Small intestine (tissue), 7 donors: ENCODE results near the gene ARHGEF16. TPM values are rescaled to one million over a fixed set of nuclear protein-coding genes. Genes with fewer than 3 reads are reported as not detected.
A peak's percentile ranks its signal among the peaks of the same experiment; 100 is the strongest.

Experiments used
- DNase-seq, 2 donors: peaks; one replicate each; pipeline versions ENCODE4 v3.0.0 to v3.0.0-alpha.2; 2013
- FAIRE-seq: peaks from 2 replicates; lab custom pipeline; 2012; peaks lifted over from hg19 to GRCh38; lab: Jason Lieb, UNC
- H3K27ac ChIP-seq, 3 donors: one replicate each; pipeline ENCODE4 v1.5.1; 2013; ENCODE audit warnings: low read length in 2 of 3, mild to moderate bottlenecking in 2 of 3, control low read depth in 1 of 3, inconsistent platforms in 1 of 3, low read depth in 1 of 3, moderate library complexity in 1 of 3
- H3K27me3 ChIP-seq, 3 donors: one replicate each; pipeline ENCODE4 v1.6.1; 2013; ENCODE audit warnings: low read length in 3 of 3, inconsistent platforms in 1 of 3; ENCODE audit not compliant: control insufficient read depth in 3 of 3, insufficient read depth in 3 of 3
- H3K36me3 ChIP-seq, 3 donors: one replicate each; pipeline ENCODE4 v1.6.1; 2013; ENCODE audit warnings: low read length in 3 of 3, inconsistent platforms in 1 of 3, low read depth in 1 of 3, mild to moderate bottlenecking in 1 of 3, moderate library complexity in 1 of 3; ENCODE audit not compliant: control insufficient read depth in 3 of 3, insufficient read depth in 2 of 3
- H3K4me1 ChIP-seq, 3 donors: one replicate each; pipeline ENCODE4 v1.6.1; 2013; ENCODE audit warnings: low read length in 2 of 3, inconsistent platforms in 1 of 3, low read depth in 1 of 3, mild to moderate bottlenecking in 1 of 3, moderate library complexity in 1 of 3; ENCODE audit not compliant: control insufficient read depth in 3 of 3, insufficient read depth in 2 of 3
- H3K4me3 ChIP-seq, 3 donors: one replicate each; pipeline ENCODE4 v1.5.1; 2013; ENCODE audit warnings: low read length in 3 of 3, control low read depth in 1 of 3, inconsistent platforms in 1 of 3, low read depth in 1 of 3, mild to moderate bottlenecking in 1 of 3, moderate library complexity in 1 of 3
- H3K9me3 ChIP-seq, 2 donors: one replicate each; pipeline ENCODE4 v1.6.1; 2013; ENCODE audit warnings: low read depth in 1 of 2, low read length in 1 of 2; ENCODE audit not compliant: control insufficient read depth in 2 of 2, insufficient read depth in 1 of 2
- whole genome bisulfite sequencing, 3 donors: extraction: QIAGEN DNeasy Blood & Tissue Kit; methylation state at CpG; one replicate each; pipeline ENCODE4 v1.1.7; 2013; 5-methylcytosine and 5-hydroxymethylcytosine counted together
- polyA plus RNA-seq, 4 donors: library from polyadenylated mRNA; stranded (reverse) in 3 of 4; unstranded in 1 of 4; fragments of 200-250 nt in 3 of 4; fragments of 120-200 nt in 1 of 4; gene quantifications; one replicate each; pipeline versions ENCODE4 v1.2.1 to v1.2.3, GENCODE V29; 2013
- donor health status: healthy with polysubstance abuse.
- donor health status: control.
- donor health status: control.
- donor health status: Bipolar disorder and iron deficiency.
- donor health status: healthy.

Gene ARHGEF16
- polyA plus RNA-seq, 4 donors = 31.0 to 121 (median 83.7) TPM

DNA sequence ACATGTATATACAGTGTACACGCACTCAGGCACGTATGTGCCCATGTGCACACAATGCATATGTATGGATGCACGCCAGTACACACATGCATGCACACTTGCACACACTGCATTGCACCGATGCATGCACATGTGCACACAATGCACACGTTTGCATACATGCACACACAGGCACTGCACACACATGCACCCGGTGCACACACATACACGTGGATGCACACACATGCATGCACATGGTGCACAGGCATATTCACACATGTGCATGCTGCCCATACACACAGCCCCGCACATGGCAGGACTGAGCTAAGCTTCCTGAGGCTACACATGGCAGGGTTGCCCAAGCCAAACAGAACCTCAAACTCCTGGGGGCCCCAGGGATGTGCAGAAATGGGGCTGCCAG is 19.6 kb downstream of the ARHGEF16 start:
- no peaks in the 10 kb centered on the region for H3K27me3 ChIP-seq
- H3K27ac ChIP-seq = no peak overlapping the region
- DNase-seq (no peak), FAIRE-seq (no peak)
- H3K36me3 ChIP-seq = peaks cover 0 to 83% (median 7%) of the 10 kb centered on the region in 3 donors
- WGBS, 3 donors = 92 to 93% (median 92%) methylated on average over 8 of the region's 8 CpGs
- H3K9me3 ChIP-seq = no peaks in the 10 kb centered on the region
- H3K4me1 ChIP-seq = peaks cover 0 to 16% (median 0%) of the 10 kb centered on the region in 3 donors
- H3K4me3 ChIP-seq = no peak overlapping the region

DNA sequence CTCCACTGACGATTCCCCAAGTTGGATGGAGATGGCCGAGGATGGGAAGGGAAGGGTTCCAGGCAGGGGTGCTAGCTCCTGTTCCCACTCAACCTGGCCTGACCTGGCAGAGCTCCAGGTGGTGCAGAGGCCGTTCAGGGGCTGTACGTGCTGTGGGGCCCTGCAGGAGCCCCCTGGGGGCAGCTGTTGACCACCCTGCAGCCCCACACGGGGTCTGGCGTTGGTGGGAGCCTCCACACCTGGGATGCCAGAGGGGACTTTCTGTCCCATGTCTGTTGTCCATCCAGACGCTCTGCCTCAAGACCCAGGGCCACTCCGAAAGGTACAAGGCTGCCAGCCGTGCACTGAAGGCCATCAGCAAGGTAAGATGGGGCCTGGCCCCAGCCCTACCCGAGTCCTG is 20.0 kb downstream of the ARHGEF16 start:
- Histone ChIP-seq H3K36me3 (peaks cover 0 to 83% (median 7%) of the 10 kb centered on the region in 3 donors), H3K4me3 (no peak overlapping the region), H3K4me1 (peaks cover 0 to 17% (median 0%) of the 10 kb centered on the region in 3 donors), H3K27me3 (no peaks in the 10 kb centered on the region), H3K27ac (no peak overlapping the region), H3K9me3 (no peaks in the 10 kb centered on the region)
- FAIRE-seq (no peak), DNase-seq (no peak)
- WGBS, 3 donors = 63 to 68% (median 64%) methylated on average over 8 to 10 of the region's 10 CpGs

DNA sequence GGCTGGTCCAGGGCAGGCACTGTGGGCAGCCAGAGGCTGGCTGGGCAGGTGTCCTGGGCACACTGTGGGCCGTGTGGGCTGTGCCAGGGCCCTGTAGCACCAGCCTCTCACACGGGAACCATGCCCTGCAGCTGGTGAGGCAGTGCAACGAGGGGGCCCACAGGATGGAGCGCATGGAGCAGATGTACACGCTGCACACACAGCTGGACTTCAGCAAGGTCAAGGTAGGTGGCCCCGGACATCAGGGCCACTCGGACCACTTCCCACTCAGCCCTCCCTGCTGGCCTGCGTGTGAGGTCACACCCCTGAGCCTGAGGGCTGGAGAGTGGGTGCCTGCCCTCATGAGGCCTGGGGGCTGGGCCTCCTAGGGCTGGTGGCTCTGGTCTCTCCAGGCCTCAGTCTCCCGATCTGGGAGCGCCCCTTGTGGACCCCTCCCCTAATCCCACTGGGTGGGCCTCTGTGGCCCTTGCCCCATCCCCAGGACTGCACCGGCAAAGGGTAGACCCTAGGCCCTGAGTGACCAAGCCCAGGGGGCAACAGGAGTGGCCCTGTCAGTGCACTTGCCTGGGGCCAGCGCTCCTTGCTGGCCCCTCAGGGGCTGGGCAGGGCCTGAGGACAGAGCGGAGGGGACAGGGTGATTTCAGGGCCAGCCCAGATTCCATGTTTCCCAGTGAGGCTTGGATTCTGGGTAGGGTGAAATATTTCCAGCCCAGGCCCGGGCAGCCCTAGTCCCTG is 21.5 kb downstream of the ARHGEF16 start:
- Histone ChIP-seq H3K4me3 (no peak overlapping the region), H3K36me3 (peaks cover 0 to 85% (median 7%) of the 10 kb centered on the region in 3 donors), H3K27ac (no peak overlapping the region), H3K27me3 (no peaks in the 10 kb centered on the region), H3K4me1 (peaks cover 0 to 27% (median 4%) of the 10 kb centered on the region in 3 donors), H3K9me3 (no peaks in the 10 kb centered on the region)
- DNase-seq = no peak
- WGBS, 3 donors = 85 to 93% (median 87%) methylated on average over 14 of the region's 14 CpGs
- no peak for FAIRE-seq

DNA sequence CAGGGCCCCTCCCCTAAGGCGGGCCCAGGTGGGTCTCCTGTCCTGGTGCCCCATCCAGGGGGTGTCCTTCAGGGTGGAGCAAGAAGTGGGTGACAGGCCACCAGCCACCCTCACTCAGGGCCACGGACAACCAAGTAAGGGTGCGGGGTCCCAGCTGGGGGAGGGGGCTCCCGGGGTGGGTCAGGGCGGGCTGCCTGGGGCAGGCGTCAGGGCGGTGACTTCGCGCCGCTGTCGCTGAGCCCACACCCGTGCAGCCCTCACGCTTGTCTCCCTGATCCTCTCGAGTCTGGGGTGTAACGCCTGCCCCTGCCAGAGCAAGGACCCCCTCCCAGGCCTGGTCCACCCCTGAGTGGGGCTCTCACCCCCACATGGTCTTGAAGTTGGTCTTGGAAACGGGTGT is 22.2 kb downstream of the ARHGEF16 start:
- WGBS, 3 donors = 88 to 92% (median 92%) methylated on average over 13 to 16 of the region's 16 CpGs

DNA sequence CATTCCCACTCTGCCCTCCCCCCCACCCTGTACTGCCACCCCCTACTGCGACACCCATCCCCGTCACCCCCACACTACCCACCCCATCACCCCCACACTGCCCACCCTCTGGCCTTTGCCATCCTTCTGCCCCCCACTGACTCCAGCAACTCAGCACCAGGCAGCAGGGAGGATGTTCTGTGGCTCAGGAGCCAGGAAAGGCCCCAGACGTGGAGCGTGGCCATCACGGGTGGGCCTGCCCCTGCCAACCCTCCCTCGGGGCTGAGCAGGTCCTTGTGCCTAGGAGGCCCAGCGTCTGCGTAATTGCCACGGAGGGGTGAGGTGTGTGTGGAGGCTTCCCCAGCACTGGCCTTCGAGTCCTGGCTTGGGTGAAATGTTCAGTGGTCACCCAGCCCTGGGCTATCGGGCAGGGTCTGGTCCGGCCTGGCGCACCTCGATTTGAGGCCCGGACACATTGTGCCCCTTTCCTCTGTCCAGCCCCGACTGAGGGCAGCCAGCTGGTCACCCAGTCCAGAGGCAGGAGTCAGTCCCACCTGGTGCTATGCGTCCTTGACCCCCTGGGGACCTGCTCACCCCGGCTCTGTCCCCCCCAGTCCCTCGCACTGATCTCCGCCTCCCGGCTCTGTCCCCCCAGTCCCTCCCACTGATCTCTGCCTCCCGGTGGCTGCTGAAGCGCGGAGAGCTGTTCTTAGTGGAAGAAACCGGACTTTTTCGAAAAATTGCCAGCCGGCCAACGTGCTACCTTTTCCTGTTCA is 23.0 kb downstream of the ARHGEF16 start:
- Histone ChIP-seq H3K27me3 (no peaks in the 10 kb centered on the region), H3K36me3 (peaks cover 0 to 81% (median 7%) of the 10 kb centered on the region in 3 donors), H3K27ac (no peak overlapping the region), H3K9me3 (no peaks in the 10 kb centered on the region), H3K4me1 (peaks cover 0 to 28% (median 4%) of the 10 kb centered on the region in 3 donors), H3K4me3 (no peak overlapping the region)
- FAIRE-seq (no peak), DNase-seq (no peak)
- WGBS, 3 donors = 74 to 82% (median 80%) methylated on average over 21 to 28 of the region's 28 CpGs

More for the DNA sequence above, 22.2 kb downstream of the ARHGEF16 start:
- no peak for FAIRE-seq
- Histone ChIP-seq H3K27ac (no peak overlapping the region), H3K9me3 (no peaks in the 10 kb centered on the region), H3K4me1 (peaks cover 0 to 27% (median 4%) of the 10 kb centered on the region in 3 donors), H3K27me3 (no peaks in the 10 kb centered on the region), H3K4me3 (no peak overlapping the region), H3K36me3 (peaks cover 0 to 85% (median 7%) of the 10 kb centered on the region in 3 donors)
- DNase-seq = no peak

DNA sequence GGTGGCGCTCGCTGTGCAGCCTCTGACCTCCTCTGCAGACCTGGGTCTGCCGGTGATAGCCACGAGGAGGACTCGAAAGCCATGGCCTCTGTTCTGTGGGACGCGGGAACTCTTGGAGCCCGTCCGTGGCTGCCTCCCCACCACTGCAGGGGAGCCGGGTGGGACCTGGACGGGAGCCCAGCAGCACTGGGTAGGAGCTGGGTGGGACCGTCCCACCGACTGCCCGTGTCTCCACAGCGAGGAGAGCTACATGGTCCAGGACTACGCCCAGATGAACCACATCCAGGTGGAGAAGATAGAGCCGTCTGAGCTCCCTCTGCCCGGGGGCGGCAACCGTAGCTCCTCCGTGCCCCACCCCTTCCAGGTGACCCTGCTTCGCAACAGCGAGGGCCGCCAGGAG is 23.7 kb downstream of the ARHGEF16 start:
- Histone ChIP-seq H3K27ac (no peak overlapping the region), H3K36me3 (peaks cover 0 to 81% (median 3%) of the 10 kb centered on the region in 3 donors), H3K27me3 (no peaks in the 10 kb centered on the region), H3K4me3 (no peak overlapping the region), H3K4me1 (peaks cover 0 to 33% (median 4%) of the 10 kb centered on the region in 3 donors), H3K9me3 (no peaks in the 10 kb centered on the region)
- WGBS, 3 donors = 76 to 86% (median 77%) methylated on average over 20 to 24 of the region's 24 CpGs
- DNase-seq (no peak), FAIRE-seq (no peak)

DNA sequence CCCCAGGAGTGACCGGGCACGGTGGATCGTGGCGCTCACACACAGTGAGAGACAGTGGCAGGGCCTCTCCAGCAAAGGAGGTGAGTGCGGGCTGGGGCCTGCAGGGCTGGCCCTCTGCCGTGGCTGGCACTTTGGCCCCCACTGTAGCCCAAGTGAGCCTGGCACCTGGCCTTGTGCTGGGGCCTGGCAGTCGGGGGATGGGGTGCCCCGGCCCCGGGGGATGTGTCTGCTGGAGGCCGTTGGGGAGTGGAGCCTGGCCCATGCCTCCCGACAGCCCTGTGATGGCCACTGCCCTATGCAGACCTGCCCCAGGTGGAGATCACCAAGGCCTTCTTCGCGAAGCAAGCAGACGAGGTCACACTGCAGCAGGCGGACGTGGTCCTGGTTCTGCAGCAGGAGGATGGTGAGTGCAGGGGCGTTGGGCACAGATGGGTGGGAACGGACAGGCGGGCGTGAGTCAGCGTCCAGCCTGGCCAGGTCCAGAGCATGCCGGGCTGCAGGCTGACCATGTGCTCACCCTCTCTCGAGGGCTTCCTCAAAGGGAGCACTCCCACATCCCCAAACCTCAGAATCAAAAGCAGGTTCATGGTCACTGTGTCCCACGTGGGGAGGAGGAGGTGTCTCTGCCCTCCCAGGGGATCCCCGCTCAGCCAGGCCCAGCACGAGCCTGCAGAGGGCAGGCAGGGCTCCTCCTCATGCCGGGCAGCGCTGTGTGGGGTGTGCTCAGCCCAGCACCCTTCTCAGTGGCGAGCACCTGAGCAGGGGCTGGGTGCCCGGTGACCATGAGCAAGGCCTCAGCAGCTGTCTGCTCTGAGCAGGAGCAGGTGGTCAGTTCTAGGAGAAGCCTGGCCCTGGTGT is 25.3 kb downstream of the ARHGEF16 start:
- no peaks in the 10 kb centered on the region for H3K9me3 ChIP-seq
- DNase-seq (peak in 1 of 2 donors; percentile 22), FAIRE-seq (no peak)
- peaks cover 0 to 69% (median 0%) of the 10 kb centered on the region in 3 donors for H3K36me3 ChIP-seq
- 64 to 72% (median 64%) methylated on average over 30 of the region's 30 CpGs for WGBS, 3 donors
- no peaks in the 10 kb centered on the region for H3K27me3 ChIP-seq
- peaks cover 0 to 40% (median 4%) of the 10 kb centered on the region in 3 donors for H3K4me1 ChIP-seq
- H3K27ac ChIP-seq = peak overlapping the region; percentile 85 to 92 (median 89)
- H3K4me3 ChIP-seq = no peak overlapping the region

DNA sequence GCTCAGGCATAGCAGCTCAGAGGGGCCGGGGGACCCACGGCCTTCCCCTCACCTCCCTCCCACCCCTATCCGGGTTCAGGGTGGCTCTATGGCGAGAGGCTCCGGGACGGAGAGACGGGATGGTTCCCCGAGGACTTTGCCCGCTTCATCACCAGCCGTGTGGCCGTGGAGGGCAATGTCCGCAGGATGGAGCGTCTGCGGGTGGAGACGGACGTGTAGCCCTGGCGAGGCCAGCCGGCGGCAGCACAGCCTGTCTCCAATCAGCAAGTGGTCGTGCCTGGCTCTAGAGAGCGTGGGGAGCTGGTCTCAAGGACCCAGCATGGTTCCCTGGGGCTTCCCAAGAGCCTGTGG is 25.9 kb downstream of the ARHGEF16 start:
- Histone ChIP-seq H3K27me3 (no peaks in the 10 kb centered on the region), H3K27ac (peak overlapping the region; percentile 85 to 92 (median 89)), H3K9me3 (no peaks in the 10 kb centered on the region), H3K4me1 (peaks cover 0 to 40% (median 4%) of the 10 kb centered on the region in 3 donors), H3K36me3 (peaks cover 0 to 69% (median 0%) of the 10 kb centered on the region in 3 donors), H3K4me3 (no peak overlapping the region)
- FAIRE-seq (no peak), DNase-seq (peak; percentile 91 to 93)
- 20 to 53% (median 32%) methylated on average over 19 to 21 of the region's 21 CpGs for WGBS, 3 donors
